ENCODE measurements around the gene MAEA.

- TF ChIP-seq TCF7L2 (IDR thresholded peaks at IDR 0.05; ENCODE audit: low read depth, low read length) (no peak), CAMTA2 (CRISPR knock-in tag; conservative IDR thresholded peaks at IDR 0.05) (no peak), TEAD4 (IDR thresholded peaks at IDR 0.05; ENCODE audit: low read length) (no peak), TEAD4 (CRISPR knock-in tag; IDR thresholded peaks at IDR 0.05; ENCODE audit: borderline replicate concordance) (no peak)
Measured at GRCh38 chr4:1244081-1244977, 45.4 kb upstream of the MAEA start.
